ENCODE data around the gene KLF16. TPM values are rescaled to one million over a fixed set of nuclear protein-coding genes. Genes with fewer than 3 reads are reported as not detected.

KLF16 gene
- total RNA-seq, 4 donors from 2014 or later = 1.8 to 6.4 (median 3.4) TPM

DNA sequence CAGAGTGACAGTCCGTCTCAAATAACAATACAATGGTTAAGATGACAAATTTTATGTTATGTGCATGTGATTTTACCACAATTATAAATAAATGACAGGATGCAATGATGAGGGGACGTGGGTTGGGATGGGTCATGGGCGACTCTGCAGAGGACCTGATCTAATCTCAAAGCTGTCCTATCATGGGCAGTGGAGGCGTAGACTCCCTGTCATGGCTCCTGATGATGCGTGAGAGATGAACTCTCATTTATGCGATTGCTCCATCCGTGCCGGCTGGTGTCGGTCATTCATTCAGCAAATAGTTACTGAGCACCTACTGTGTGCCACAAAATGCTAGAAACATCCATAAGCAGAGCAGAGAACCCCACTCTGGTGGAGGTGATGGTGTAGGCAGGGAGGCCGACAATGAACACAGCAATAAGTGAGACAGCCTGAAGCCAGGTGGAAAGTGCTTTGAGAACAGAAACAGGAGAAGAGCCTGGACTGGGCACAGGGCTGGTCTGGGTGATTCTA lies 13.4 kb downstream of the KLF16 start:
- no peaks in the 10 kb centered on the region for H3K27me3 ChIP-seq
- intact Hi-C loops (cut with DNase I) = no loop called here
- no peaks in the 10 kb centered on the region for H3K9me3 ChIP-seq
- no peak overlapping the region for H3K4me3 ChIP-seq (replicated peaks in 1 of 3)
- no peak for DNase-seq
- H3K36me3 ChIP-seq = no peaks in the 10 kb centered on the region
- 80 to 92% methylated on average over 10 of the region's 10 CpGs for WGBS, 2 donors
- H3K4me1 ChIP-seq = peaks cover 22 to 38% of the 10 kb centered on the region in 2 donors
- H3K27ac ChIP-seq = no peak overlapping the region
- TF ChIP-seq POLR2A (IDR thresholded peaks at IDR 0.05) = no peak
- TF ChIP-seq, protein P1, sequence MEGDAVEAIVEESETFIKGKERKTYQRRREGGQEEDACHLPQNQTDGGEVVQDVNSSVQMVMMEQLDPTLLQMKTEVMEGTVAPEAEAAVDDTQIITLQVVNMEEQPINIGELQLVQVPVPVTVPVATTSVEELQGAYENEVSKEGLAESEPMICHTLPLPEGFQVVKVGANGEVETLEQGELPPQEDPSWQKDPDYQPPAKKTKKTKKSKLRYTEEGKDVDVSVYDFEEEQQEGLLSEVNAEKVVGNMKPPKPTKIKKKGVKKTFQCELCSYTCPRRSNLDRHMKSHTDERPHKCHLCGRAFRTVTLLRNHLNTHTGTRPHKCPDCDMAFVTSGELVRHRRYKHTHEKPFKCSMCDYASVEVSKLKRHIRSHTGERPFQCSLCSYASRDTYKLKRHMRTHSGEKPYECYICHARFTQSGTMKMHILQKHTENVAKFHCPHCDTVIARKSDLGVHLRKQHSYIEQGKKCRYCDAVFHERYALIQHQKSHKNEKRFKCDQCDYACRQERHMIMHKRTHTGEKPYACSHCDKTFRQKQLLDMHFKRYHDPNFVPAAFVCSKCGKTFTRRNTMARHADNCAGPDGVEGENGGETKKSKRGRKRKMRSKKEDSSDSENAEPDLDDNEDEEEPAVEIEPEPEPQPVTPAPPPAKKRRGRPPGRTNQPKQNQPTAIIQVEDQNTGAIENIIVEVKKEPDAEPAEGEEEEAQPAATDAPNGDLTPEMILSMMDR (IDR thresholded peaks at IDR 0.05) = no peak

DNA sequence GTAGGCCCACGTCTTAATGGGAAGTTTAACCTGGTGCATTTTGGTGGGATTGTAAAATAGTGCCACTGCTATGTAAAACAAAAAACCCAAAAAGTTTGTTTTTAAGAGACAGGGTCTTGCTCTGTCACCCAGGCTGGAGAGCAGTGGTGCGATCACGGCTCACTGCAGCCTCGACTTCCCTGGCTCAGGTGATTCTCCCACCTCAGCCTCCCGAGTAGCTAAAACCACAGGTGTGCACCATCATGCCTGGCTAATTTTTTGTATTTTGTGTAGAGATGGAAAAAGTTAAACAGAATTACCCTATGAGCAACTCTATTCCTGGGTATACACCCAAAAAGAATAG lies 14.3 kb downstream of the KLF16 start:
- TF ChIP-seq, protein P1 (IDR thresholded peaks at IDR 0.05) = no peak
- TF ChIP-seq POLR2A (IDR thresholded peaks at IDR 0.05) = no peak
- Histone ChIP-seq H3K36me3 (no peaks in the 10 kb centered on the region), H3K4me3 (replicated peaks in 1 of 3) (no peak overlapping the region), H3K27ac (peak overlapping the region in 1 of 3 donors; percentile 99), H3K4me1 (peaks cover 24 to 44% of the 10 kb centered on the region in 2 donors), H3K9me3 (no peaks in the 10 kb centered on the region), H3K27me3 (no peaks in the 10 kb centered on the region)
- no peak for DNase-seq
- intact Hi-C loops (cut with DNase I) = no loop called here
- WGBS, 2 donors = 48 to 66% methylated on average over 5 of the region's 5 CpGs

- Histone ChIP-seq H3K4me1 (peaks cover 22 to 43% of the 10 kb centered on the region in 2 donors), H3K27me3 (no peaks in the 10 kb centered on the region), H3K9me3 (no peaks in the 10 kb centered on the region), H3K27ac (peak within 1 kb of the TSS; percentile 99 to 100 (median 99)), H3K4me3 (replicated peaks in 1 of 3) (peak within 1 kb of the TSS; percentile 59 to 100 (median 90)), H3K36me3 (no peaks in the 10 kb centered on the region)
- WGBS, 2 donors = 4 to 9% methylated on average over 11 to 30 of the region's 60 CpGs
- intact Hi-C loops (cut with DNase I) = no loop called here
- DNase-seq = peak; percentile 96 to 98
- TF ChIP-seq, protein P1 (IDR thresholded peaks at IDR 0.05) = peak; percentile 79 to 94 (median 87)
- TF ChIP-seq POLR2A (IDR thresholded peaks at IDR 0.05) = peak in 1 of 2 donors; percentile 59
These were observed 14.8 kb downstream of the KLF16 start, which contains the start of gene REXO1 for GRCh38 chr19:1848399-1849131. Gene REXO1 (minus strand): TSS chr19:1848483. CDS start chr19:1848358, 125 bp downstream.

DNA sequence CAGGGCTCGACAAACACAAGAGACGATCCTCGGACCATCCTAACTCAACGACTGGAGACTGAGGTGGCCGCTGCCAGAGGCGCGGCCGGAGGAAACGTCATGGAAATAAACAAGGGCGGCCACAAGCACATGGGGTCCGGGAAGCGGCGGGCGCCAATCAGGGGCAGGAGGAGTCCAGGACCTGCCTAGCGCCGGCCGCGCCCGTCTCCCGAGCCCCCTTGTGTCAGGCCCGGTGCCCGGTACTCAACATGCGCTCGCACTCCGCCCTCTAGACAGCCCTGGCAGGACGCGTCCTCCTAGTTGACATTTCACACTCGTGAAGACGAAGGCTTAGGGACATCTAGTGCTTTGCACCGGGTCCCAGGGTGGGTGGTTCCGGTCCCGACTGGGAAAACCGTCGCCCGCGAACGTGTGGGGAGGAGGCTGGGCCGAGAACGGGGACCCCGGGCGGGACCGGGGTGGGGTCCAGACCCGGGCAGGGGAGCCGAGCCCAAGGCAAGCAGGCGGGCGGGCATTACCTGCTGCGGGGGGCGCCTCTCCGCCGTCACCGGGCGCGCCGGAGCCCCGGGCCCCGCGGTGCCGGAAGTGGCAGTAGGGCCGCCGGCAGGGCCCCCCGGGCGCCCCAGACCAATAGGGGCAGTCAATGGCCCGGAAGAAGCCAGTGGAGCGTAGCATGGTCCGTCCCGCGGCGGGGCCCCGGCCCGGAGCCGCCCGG lies 15.5 kb downstream of the KLF16 start:
- intact Hi-C loops (cut with DNase I) = no loop called here
- no peaks in the 10 kb centered on the region for H3K36me3 ChIP-seq
- no peaks in the 10 kb centered on the region for H3K9me3 ChIP-seq
- no peaks in the 10 kb centered on the region for H3K27me3 ChIP-seq
- 0% methylated on average over 13 to 23 of the region's 72 CpGs for WGBS, 2 donors
- peak overlapping the region; percentile 59 to 100 (median 90) for H3K4me3 ChIP-seq (replicated peaks in 1 of 3)
- DNase-seq = peak in 1 of 2 donors; percentile 11
- peaks cover 21 to 38% of the 10 kb centered on the region in 2 donors for H3K4me1 ChIP-seq
- TF ChIP-seq, protein P1 (IDR thresholded peaks at IDR 0.05) = no peak
- TF ChIP-seq POLR2A (IDR thresholded peaks at IDR 0.05) = no peak
- H3K27ac ChIP-seq = peak overlapping the region; percentile 99 to 100 (median 99)

Data from thyroid gland (tissue), 4 donors.